Endothelial cell of umbilical vein (primary cell): ENCODE measurements around the gene C9. TPM values are rescaled to one million over a fixed set of nuclear protein-coding genes. Genes with fewer than 3 reads are reported as not detected.

Source experiments
- BruUV-seq: library from RNA; stranded (reverse); fragments of 400-500 nt; replicated peaks from 2 replicates; lab custom pipeline; 2021; lab: Mats Ljungman, UMichigan
- CTCF ChIA-PET: fragments of 300-600, 350-600 bp; sonication (Branson Sonifier 250); formaldehyde crosslinking; loops from one replicate; lab custom pipeline; 2021; ENCODE audit warnings: antibody characterized with exemption, inconsistent platforms; lab: Charles Lee
- POLR2A ChIA-PET: fragments of 300-600, 350-600 bp; sonication (Branson Sonifier 250); formaldehyde crosslinking; loops from one replicate; lab custom pipeline; 2021; ENCODE audit warnings: antibody characterized with exemption, inconsistent platforms; lab: Charles Lee
- DNase-seq: peaks from one replicate; pipeline ENCODE4 v3.0.0-alpha.2; 2011; ENCODE audit warnings: low read depth, low spot score
- FAIRE-seq: peaks from 2 replicates; lab custom pipeline; 2011; peaks lifted over from hg19 to GRCh38; lab: Jason Lieb, UNC
- H2AFZ ChIP-seq: 2 replicates; pipeline ENCODE4 v1.6.0; 2012; ENCODE audit warnings: low read depth, low read length, control low read depth, inconsistent platforms
- H3K27ac ChIP-seq: 2 replicates; pipeline ENCODE4 v1.5.1; 2011; ENCODE audit warnings: low read depth, mild to moderate bottlenecking, control low read depth, low read length, moderate library complexity; ENCODE audit not compliant: insufficient read depth
- H3K27me3 ChIP-seq, 2 experiments: 2 replicates each; pipeline versions ENCODE4 v1.6.0 to v1.6.1; 2011; ENCODE audit warnings: low read length in 2 of 2, mixed read lengths in 1 of 2; ENCODE audit not compliant: control insufficient read depth in 2 of 2, insufficient read depth in 2 of 2
- H3K36me3 ChIP-seq, 2 experiments: 2 replicates in 1 of 2; 3 replicates in 1 of 2; pipeline ENCODE4 v1.5.1; 2011; ENCODE audit warnings: low read length in 2 of 2, mild to moderate bottlenecking in 1 of 2, moderate library complexity in 1 of 2; ENCODE audit not compliant: control insufficient read depth in 2 of 2, insufficient read depth in 2 of 2; ENCODE audit errors: extremely low read depth in 1 of 2
- H3K4me1 ChIP-seq: 3 replicates; pipeline ENCODE4 v1.5.1; 2011; ENCODE audit warnings: mild to moderate bottlenecking, low read length; ENCODE audit not compliant: control insufficient read depth, insufficient read depth; ENCODE audit errors: extremely low read depth
- H3K4me2 ChIP-seq: 2 replicates; pipeline ENCODE4 v1.6.1; 2011; ENCODE audit warnings: low read length, control low read depth, mixed read lengths; ENCODE audit not compliant: insufficient read depth
- H3K4me3 ChIP-seq, 3 experiments: fragments of 200-600 bp in 1 of 3; sonication (generic), shearing (Covaris generic) in 1 of 3; replicated peaks in 1 of 3; 2 replicates each; pipeline ENCODE4 v1.5.1; 2011 to 2016; ENCODE audit warnings: control low read depth in 3 of 3, low read length in 3 of 3, mild to moderate bottlenecking in 2 of 3, inconsistent platforms in 1 of 3, low read depth in 1 of 3, moderate library complexity in 1 of 3; ENCODE audit not compliant: insufficient read depth in 1 of 3
- H3K79me2 ChIP-seq: 2 replicates; pipeline ENCODE4 v1.6.0; 2012; ENCODE audit warnings: low read length, inconsistent platforms; ENCODE audit not compliant: control insufficient read depth, insufficient read depth
- H3K9ac ChIP-seq: replicated peaks from 2 replicates; pipeline ENCODE3; 2011; ENCODE audit warnings: low read length, control low read depth; ENCODE audit not compliant: insufficient read depth; ENCODE audit errors: extremely low read depth
- H3K9me1 ChIP-seq: replicated peaks from 3 replicates; pipeline ENCODE4 v1.6.0; 2011; ENCODE audit warnings: mild to moderate bottlenecking, low read length; ENCODE audit not compliant: control insufficient read depth, insufficient read depth; ENCODE audit errors: extremely low read depth
- H3K9me3 ChIP-seq: replicated peaks from 2 replicates; pipeline ENCODE4 v1.5.1; 2012; ENCODE audit warnings: low read length, inconsistent platforms; ENCODE audit not compliant: control insufficient read depth, insufficient read depth
- H4K20me1 ChIP-seq: replicated peaks from 2 replicates; pipeline ENCODE3; 2011; ENCODE audit warnings: mild to moderate bottlenecking, low read length; ENCODE audit not compliant: control insufficient read depth, insufficient read depth; ENCODE audit errors: extremely low read depth
- CTCF ChIP-seq, 2 donors: IDR thresholded peaks; 1 replicate in 1 of 2; 2 replicates in 1 of 2; pipeline ENCODE4 v1.5.1; 2011; ENCODE audit warnings: low read length in 2 of 2, mild to moderate bottlenecking in 2 of 2, moderate library complexity in 2 of 2, control low read depth in 1 of 2, inconsistent platforms in 1 of 2, low read depth in 1 of 2; ENCODE audit not compliant: insufficient read depth in 1 of 2; ENCODE audit errors: extremely low read depth in 1 of 2
- EZH2 ChIP-seq: IDR thresholded peaks from 2 replicates; pipeline ENCODE4 v1.6.1; 2012; ENCODE audit warnings: borderline replicate concordance, low read depth, mild to moderate bottlenecking, moderate library complexity, low read length, inconsistent platforms; ENCODE audit not compliant: severe bottlenecking
- FOS ChIP-seq: IDR thresholded peaks from 2 replicates; pipeline ENCODE4 v1.6.1; 2011; ENCODE audit warnings: mild to moderate bottlenecking, low read length, moderate library complexity, borderline replicate concordance; ENCODE audit not compliant: insufficient read depth
- GATA2 ChIP-seq: IDR thresholded peaks from 2 replicates; pipeline ENCODE4 v1.7.0; 2011; ENCODE audit warnings: low read depth, mild to moderate bottlenecking, moderate library complexity, mixed read lengths, low read length; ENCODE audit not compliant: insufficient read length, insufficient read depth
- JUN ChIP-seq: IDR thresholded peaks from 2 replicates; pipeline ENCODE4 v1.6.1; 2011; ENCODE audit warnings: borderline replicate concordance, low read depth; ENCODE audit not compliant: insufficient read length, insufficient read depth
- MYC ChIP-seq: IDR thresholded peaks from one replicate; pipeline ENCODE4 v1.6.1; 2011; ENCODE audit warnings: mild to moderate bottlenecking, low read depth, low read length
- POLR2A ChIP-seq: IDR thresholded peaks from 2 replicates; pipeline ENCODE4 v1.6.1; 2012; ENCODE audit warnings: low read depth, mild to moderate bottlenecking, control low read depth, low read length
- POLR2AphosphoS5 ChIP-seq: IDR thresholded peaks from 2 replicates; pipeline ENCODE4 v1.6.1; 2012; ENCODE audit warnings: low read depth, mild to moderate bottlenecking, control low read depth, low read length, moderate library complexity; ENCODE audit not compliant: insufficient read depth
- dilution Hi-C: fragments of 300-500 bp; cut with MboI; formaldehyde crosslinking; loops from one replicate; pipeline ENCODE4 v1.15.0; 2019; ENCODE audit warnings: low sequenced_read_pairs; ENCODE audit not compliant: extremely low pct_ligation_motif_present
- intact Hi-C: fragments of 100-400 bp; cut with micrococcal nuclease; formaldehyde crosslinking; loops from one replicate; pipeline ENCODE4 v1.10.0; 2022
- polyA plus RNA-seq, 4 experiments: library from polyadenylated mRNA; depleted of rRNA in 3 of 4; stranded (reverse) in 3 of 4; unstranded in 1 of 4; fragments of >200 nt; gene quantifications; 2 replicates each; pipeline versions ENCODE4 v1.2.1 to v1.2.3, GENCODE V29; 2011 to 2012; ENCODE audit warnings: missing spikeins in 1 of 4
- total RNA-seq: library from RNA; stranded (reverse); gene quantifications from 2 replicates; pipeline ENCODE4 v1.2.3, GENCODE V29; 2021
- TF ChIP-seq, protein P1 (sequence below): IDR thresholded peaks from 2 replicates; pipeline ENCODE4 v1.6.1; 2011; ENCODE audit not compliant: insufficient read depth, insufficient read length

The C9 gene
- total and polyA plus RNA-seq, 2 donors (not counting 3 experiments of a cell fraction or from before 2014, with no cell fraction given): 0.33 TPM; not detected in 1

DNA sequence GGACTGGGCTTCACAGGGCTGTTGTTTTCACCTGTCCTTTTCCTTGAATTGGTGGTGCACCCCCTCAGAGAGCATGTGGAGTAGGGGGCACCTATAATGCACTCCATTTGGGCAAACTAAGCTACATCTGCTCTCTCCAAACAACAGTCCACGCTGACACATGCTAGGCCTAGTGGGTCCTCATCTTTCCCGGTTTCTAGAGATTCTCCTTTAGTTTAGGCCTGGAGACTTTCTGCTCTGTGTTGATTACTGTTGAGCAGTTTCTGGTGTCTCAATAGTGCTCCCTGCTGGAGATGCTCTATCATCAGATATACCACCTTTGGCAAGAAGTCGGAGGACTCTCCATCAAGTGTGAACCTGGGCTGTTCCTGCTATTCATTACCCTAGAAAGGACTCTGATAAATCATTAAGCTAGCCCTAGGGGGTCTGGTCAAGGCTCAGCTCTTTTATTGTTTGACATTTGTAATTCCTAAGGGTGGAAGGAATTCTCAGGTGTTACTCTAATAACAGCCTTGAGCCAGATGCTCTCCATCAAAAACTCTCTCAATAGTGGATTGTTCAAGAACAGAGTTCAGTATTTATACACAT is 81.0 kb downstream of the C9 start:
- Histone ChIP-seq H2AFZ (peak overlapping the region; percentile 67), H3K9ac (no peak overlapping the region), H3K4me3 (no peak overlapping the region), H3K4me2 (no peak overlapping the region), H3K4me1 (no peaks in the 10 kb centered on the region), H3K27ac (no peak overlapping the region), H4K20me1 (no peaks in the 10 kb centered on the region), H3K36me3 (no peaks in the 10 kb centered on the region), H3K9me3 (no peaks in the 10 kb centered on the region), H3K27me3 (no peaks in the 10 kb centered on the region), H3K9me1 (no peaks in the 10 kb centered on the region), H3K79me2 (no peaks in the 10 kb centered on the region)
- peak; percentile 94 for FAIRE-seq
- CTCF ChIA-PET: interaction anchor here (0.7 to 6.2 kb wide), 5 partner anchors 9 to 204 kb away, joined by 3 to 61 read pairs (median 4); partner anchors contain the start of gene FYB1
- POLR2A ChIA-PET: no interaction called here
- no TSS peak for BruUV-seq
- TF ChIP-seq POLR2A (no peak), CTCF (IDR thresholded peaks at IDR 0.05; ENCODE audit: extremely low read depth in 1 of 2, insufficient read depth in 1 of 2, low read depth in 1 of 2, low read length in 2 of 2) (peak; percentile 50 to 67), MYC (no peak)
- dilution Hi-C loops: no loop called here
- intact Hi-C loops: loop anchor here (1.0 to 10.0 kb wide), 8 partner anchors 66 to 1079 kb away; partner anchors contain the start of genes OSMR and RICTOR
- DNase-seq: peak; percentile 76

GRCh38 chr5:39282561-39282960 is 81.7 kb downstream of the C9 start:
- H3K36me3 ChIP-seq: no peaks in the 10 kb centered on the region
- no peaks in the 10 kb centered on the region for H3K9me3 ChIP-seq
- no peak overlapping the region for H3K27ac ChIP-seq
- TF ChIP-seq, protein P1, sequence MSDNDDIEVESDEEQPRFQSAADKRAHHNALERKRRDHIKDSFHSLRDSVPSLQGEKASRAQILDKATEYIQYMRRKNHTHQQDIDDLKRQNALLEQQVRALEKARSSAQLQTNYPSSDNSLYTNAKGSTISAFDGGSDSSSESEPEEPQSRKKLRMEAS: no peak
- TF ChIP-seq FOS: no peak
- TF ChIP-seq MYC: no peak
- TF ChIP-seq EZH2: no peak
- TF ChIP-seq GATA2: no peak
- no peak for TF ChIP-seq CTCF (IDR thresholded peaks at IDR 0.05; ENCODE audit: extremely low read depth in 1 of 2, insufficient read depth in 1 of 2, low read depth in 1 of 2, low read length in 2 of 2)
- TF ChIP-seq JUN: no peak
- TF ChIP-seq POLR2A: no peak
- no peak for TF ChIP-seq POLR2AphosphoS5
- FAIRE-seq (no peak), DNase-seq (no peak)
- POLR2A ChIA-PET: no interaction called here
- H3K4me1 ChIP-seq: no peaks in the 10 kb centered on the region
- H3K79me2 ChIP-seq: no peaks in the 10 kb centered on the region
- H3K4me2 ChIP-seq: no peak overlapping the region
- CTCF ChIA-PET: interaction anchor here (0.7 to 6.2 kb wide), 3 partner anchors 12 to 204 kb away, joined by 3 to 61 read pairs (median 4); partner anchors contain the start of gene FYB1
- H3K9me1 ChIP-seq: no peaks in the 10 kb centered on the region
- dilution Hi-C loops: no loop called here
- no peaks in the 10 kb centered on the region for H4K20me1 ChIP-seq
- H3K27me3 ChIP-seq: no peaks in the 10 kb centered on the region
- H2AFZ ChIP-seq: no peak overlapping the region
- no peak overlapping the region for H3K4me3 ChIP-seq
- intact Hi-C loops: loop anchor here (2.0 to 10.0 kb wide), 5 partner anchors 78 to 1078 kb away; partner anchors contain the start of genes OSMR and RICTOR
- H3K9ac ChIP-seq: no peak overlapping the region
- no TSS peak for BruUV-seq
